ENCODE measurements around the gene ARL6IP4.

The ARL6IP4 gene

DNA sequence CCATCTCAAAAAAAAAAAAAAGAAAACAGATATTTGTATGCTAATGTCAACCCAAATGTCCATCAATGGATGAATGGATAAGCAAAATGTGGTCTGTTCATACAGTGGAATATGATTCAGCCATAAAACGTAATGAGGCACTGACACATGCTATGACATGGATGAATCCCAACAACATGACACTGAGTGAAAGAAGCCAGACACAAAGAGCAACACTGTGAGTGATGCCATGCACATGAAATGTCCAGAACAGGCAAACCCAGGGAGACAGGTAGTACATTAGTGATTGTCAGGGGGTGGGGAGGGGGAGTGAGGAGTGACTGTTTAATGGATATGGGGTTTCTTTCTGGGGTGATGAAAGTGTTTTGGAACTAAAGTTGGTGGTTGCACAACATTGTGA, 50.2 kb downstream of the ARL6IP4 start:
- Histone ChIP-seq H3K9me3 (ENCODE audit: control extremely low read depth in 1 of 5, control insufficient read depth in 4 of 5, insufficient read depth in 2 of 5, low read depth in 1 of 5, low read length in 4 of 5) (no peaks in the 10 kb centered on the region), H3K4me1 (ENCODE audit: control extremely low read depth in 1 of 4, control insufficient read depth in 4 of 4, insufficient read depth in 4 of 4, low read length in 3 of 4) (peaks cover 8 to 69% (median 62%) of the 10 kb centered on the region in 4 experiments), H3K36me3 (ENCODE audit: control insufficient read depth in 4 of 4, insufficient read depth in 4 of 4, low read length in 3 of 4) (peaks cover 0 to 2% (median 0%) of the 10 kb centered on the region in 4 experiments), H3K27ac (ENCODE audit: insufficient read depth in 1 of 2, low read depth in 1 of 2, low read length in 2 of 2, poor library complexity in 1 of 2, severe bottlenecking in 2 of 2) (no peak overlapping the region), H3K27me3 (replicated peaks in 2 of 5; ENCODE audit: control insufficient read depth in 4 of 5, insufficient read depth in 5 of 5, low read length in 4 of 5) (no peaks in the 10 kb centered on the region), H3K4me3 (ENCODE audit: control insufficient read depth in 1 of 7, extremely low read depth in 1 of 7, insufficient read depth in 4 of 7, low read depth in 2 of 7, low read length in 6 of 7) (no peak overlapping the region)
- ChIA-PET CTCF (interaction anchor here (2.8 to 3.4 kb wide), 2 partner anchors 9 to 13 kb away, joined by 17 to 18 read pairs; no protein-coding TSS in a partner anchor), POLR2A (no interaction called here)
- 91% methylated on average over 1 of the region's 1 CpG for WGBS (ENCODE audit: insufficient coverage)
- DNase-seq = no peak

DNA sequence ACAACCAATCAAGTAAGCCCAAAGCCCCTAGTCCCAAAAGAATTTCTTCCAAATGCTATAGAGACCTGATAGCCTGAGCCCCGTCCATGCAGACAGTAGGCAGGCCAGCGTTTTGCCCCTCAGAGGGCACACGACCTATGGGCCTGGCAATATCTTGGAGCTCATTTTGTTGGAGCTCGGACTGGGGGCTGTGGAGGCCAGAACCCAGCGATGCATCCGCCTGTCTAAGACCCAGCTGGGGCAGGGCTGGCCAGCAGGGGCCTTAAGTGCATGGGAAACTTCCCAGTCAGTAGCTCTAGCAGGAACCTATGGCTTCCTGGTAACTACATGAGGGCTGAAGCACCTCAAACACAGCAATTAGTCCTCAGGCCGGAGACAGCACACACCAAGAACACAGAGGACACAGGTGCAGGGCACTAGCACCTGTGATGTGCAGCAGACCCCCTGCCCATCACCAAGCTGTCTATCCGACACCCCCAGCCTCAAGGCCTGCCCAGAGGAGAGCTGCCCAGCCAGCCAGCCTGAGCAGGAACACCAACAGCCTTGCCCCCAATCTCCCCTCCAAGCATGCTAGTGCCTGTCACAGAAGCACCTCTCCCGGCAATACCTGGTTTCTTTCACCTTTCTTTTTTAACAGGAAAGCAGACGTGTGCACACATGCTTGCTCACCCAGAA, 50.8 kb downstream of the ARL6IP4 start:
- no peaks in the 10 kb centered on the region for H3K9me3 ChIP-seq (ENCODE audit: control extremely low read depth in 1 of 5, control insufficient read depth in 4 of 5, insufficient read depth in 2 of 5, low read depth in 1 of 5, low read length in 4 of 5)
- peaks cover 8 to 76% (median 68%) of the 10 kb centered on the region in 4 experiments for H3K4me1 ChIP-seq (ENCODE audit: control extremely low read depth in 1 of 4, control insufficient read depth in 4 of 4, insufficient read depth in 4 of 4, low read length in 3 of 4)
- CTCF ChIA-PET = interaction anchor here (1.0 to 3.4 kb wide), 5 partner anchors 9 to 122 kb away, joined by 3 to 18 read pairs (median 4); no protein-coding TSS in a partner anchor
- no peak for DNase-seq
- 91% methylated on average over 9 of the region's 10 CpGs for WGBS (ENCODE audit: insufficient coverage)
- H3K36me3 ChIP-seq (ENCODE audit: control insufficient read depth in 4 of 4, insufficient read depth in 4 of 4, low read length in 3 of 4) = peaks cover 0 to 2% (median 0%) of the 10 kb centered on the region in 4 experiments
- no peaks in the 10 kb centered on the region for H3K27me3 ChIP-seq (replicated peaks in 2 of 5; ENCODE audit: control insufficient read depth in 4 of 5, insufficient read depth in 5 of 5, low read length in 4 of 5)
- POLR2A ChIA-PET = no interaction called here
- no peak overlapping the region for H3K27ac ChIP-seq (ENCODE audit: insufficient read depth in 1 of 2, low read depth in 1 of 2, low read length in 2 of 2, poor library complexity in 1 of 2, severe bottlenecking in 2 of 2)
- no peak overlapping the region for H3K4me3 ChIP-seq (ENCODE audit: control insufficient read depth in 1 of 7, extremely low read depth in 1 of 7, insufficient read depth in 4 of 7, low read depth in 2 of 7, low read length in 6 of 7)

All from common myeloid progenitor, CD34-positive (primary cell).